K562 (cell line): ENCODE data around the gene MIXL1. TPM values are rescaled to one million over a fixed set of nuclear protein-coding genes. Genes with fewer than 3 reads are reported as not detected.
A peak's percentile ranks its signal among the peaks of the same experiment; 100 is the strongest.

Experiments used
- CTCF ChIP-seq, 3 experiments: IDR thresholded peaks in 2 of 3; conservative IDR thresholded peaks in 1 of 3; 2 replicates each; pipeline ENCODE4 v1.5.1; 2011 to 2012; ENCODE audit warnings: low read length in 3 of 3, mild to moderate bottlenecking in 3 of 3, control low read depth in 2 of 3, improper control_type of control experiment in 1 of 3, inconsistent platforms in 1 of 3, low read depth in 1 of 3, mixed read lengths in 1 of 3, moderate library complexity in 1 of 3; ENCODE audit not compliant: insufficient read depth in 2 of 3
- E2F6 ChIP-seq, 2 experiments: IDR thresholded peaks; 2 replicates each; pipeline ENCODE4 v1.6.1; 2011; ENCODE audit warnings: borderline replicate concordance in 1 of 2, control low read depth in 1 of 2, low read depth in 1 of 2, low read length in 1 of 2, mild to moderate bottlenecking in 1 of 2, mixed read lengths in 1 of 2, moderate library complexity in 1 of 2; ENCODE audit not compliant: insufficient read depth in 1 of 2, insufficient read length in 1 of 2, poor library complexity in 1 of 2, severe bottlenecking in 1 of 2; ENCODE audit errors: extremely low read depth in 1 of 2
- FOSL1 ChIP-seq: fragments of 200-800 bp; sonication (Bioruptor generic); conservative IDR thresholded peaks from 2 replicates; pipeline ENCODE4 v1.6.1; 2016; ENCODE audit warnings: missing genetic modification characterization, missing compliant biosample characterization
- HMGN3 ChIP-seq: IDR thresholded peaks from 2 replicates; pipeline ENCODE4 v1.6.1; 2011; ENCODE audit warnings: borderline replicate concordance, low read depth, mild to moderate bottlenecking, mixed read lengths, low read length; ENCODE audit not compliant: insufficient read length; ENCODE audit errors: extremely low read depth
- SRF ChIP-seq, 2 experiments: fragments of 250-450, 450-650 bp in 1 of 2; sonication (Bioruptor Pico) in 1 of 2; sonication (generic) in 1 of 2; formaldehyde crosslinking; IDR thresholded peaks; 2 replicates each; pipeline versions ENCODE4 v1.5.0 to v1.5.1; 2020 to 2022; ENCODE audit warnings: mild to moderate bottlenecking in 1 of 2, missing genetic modification reagents in 1 of 2
- ZBTB34 ChIP-seq: fragments of 250-450 bp; sonication (Bioruptor Pico); IDR thresholded peaks from 2 replicates; pipeline ENCODE4 v1.8.0; 2021; ENCODE audit warnings: mild to moderate bottlenecking, moderate library complexity
- ZNF12 ChIP-seq: sonication (generic); formaldehyde crosslinking; IDR thresholded peaks from 2 replicates; pipeline ENCODE4 v1.4.0; 2020; ENCODE audit warnings: mild to moderate bottlenecking, missing genetic modification reagents
- ZNF197 ChIP-seq: fragments of 200-800 bp; sonication (Bioruptor generic); IDR thresholded peaks from 2 replicates; pipeline ENCODE4 v1.6.1; 2016; ENCODE audit warnings: low read depth, missing genetic modification characterization, missing compliant biosample characterization
- ZNF318 ChIP-seq, 2 experiments: fragments of 450-650 bp; IDR thresholded peaks; 2 replicates each; pipeline ENCODE4 v1.6.1; 2016; ENCODE audit warnings: mild to moderate bottlenecking in 2 of 2, borderline replicate concordance in 1 of 2, low read depth in 1 of 2, moderate library complexity in 1 of 2
- polyA plus RNA-seq, 8 experiments: library from polyadenylated mRNA; depleted of rRNA in 4 of 8; stranded (reverse) in 5 of 8; unstranded in 3 of 8; fragments of >200 nt; fragmentation: Nextera tagmentation in 2 of 8; fragmentation: Illumina TruSeq in 1 of 8; extraction: Ambion mirVana in 2 of 8; extraction: Trizol in 1 of 8; gene quantifications; 2 replicates each; pipeline versions ENCODE4 v1.2.1 to v1.2.3, GENCODE V29; 2011 to 2014; ENCODE audit warnings: inconsistent platforms in 1 of 8, missing spikeins in 1 of 8
- total RNA-seq, 7 experiments: library from RNA; depleted of rRNA in 6 of 7; stranded (reverse); fragments of >200 nt in 6 of 7; fragmentation: Illumina TruSeq in 2 of 7; extraction: Trizol in 2 of 7; gene quantifications; 2 replicates each; pipeline versions ENCODE4 v1.2.1 to v1.2.3, GENCODE V29; 2011 to 2021; ENCODE audit warnings: low replicate concordance in 1 of 7

The MIXL1 gene
- total and polyA plus RNA-seq, 9 of the 15 experiments (the other 6 are each of a cell fraction or from before 2014, with no cell fraction given) = not detected

GRCh38 chr1:226186124-226187018, 37.1 kb upstream of the MIXL1 start, which contains the start of gene ACBD3 (continued):
- TF ChIP-seq SRF (CRISPR knock-in tag; IDR thresholded peaks at IDR 0.05) (no peak), E2F6 (IDR thresholded peaks at IDR 0.05; ENCODE audit: borderline replicate concordance in 1 of 2, extremely low read depth in 1 of 2, insufficient read depth in 1 of 2, insufficient read length in 1 of 2, low read depth in 1 of 2, low read length in 1 of 2, poor library complexity in 1 of 2, severe bottlenecking in 1 of 2) (peak in 1 of 2 experiments; percentile 37), HMGN3 (peak; percentile 49), ZNF12 (CRISPR knock-in tag) (peak; percentile 62; the same call in 1 of the 2 replicates), ZNF197 (CRISPR knock-in tag) (no peak), ZBTB34 (CRISPR knock-in tag) (no peak), FOSL1 (tag) (0 out of 2 replicates have a peak, but pooled peaks have one; percentile 36), ZNF318 (IDR thresholded peaks at IDR 0.05; ENCODE audit: borderline replicate concordance in 1 of 2, low read depth in 1 of 2) (0 out of 4 replicates have a peak, but pooled peaks of 1 of the 2 experiments have one; percentile 26), CTCF (IDR thresholded peaks at IDR 0.05 in 2 of 3, conservative IDR thresholded peaks at IDR 0.05 in 1 of 3; ENCODE audit: insufficient read depth in 2 of 3, low read depth in 1 of 3, low read length in 3 of 3) (peak in 2 of 3 experiments; percentile 27 to 44; a peak in 2 of 6 replicates)
